Erythroblast (primary cell): Measurements from ENCODE around the gene STK4.

ENCODE experiments used
- GATA1 ChIP-seq: IDR thresholded peaks from 2 replicates; pipeline ENCODE4 v1.6.1; 2011; ENCODE audit warnings: low read depth, mild to moderate bottlenecking, control low read depth, low read length, moderate library complexity
- POLR2A ChIP-seq: IDR thresholded peaks from 2 replicates; pipeline ENCODE4 v1.6.1; 2011; ENCODE audit warnings: mild to moderate bottlenecking, low read length

GRCh38 chr20:44990957-44991356 lies 24.6 kb downstream of the STK4 start:
- no peak for TF ChIP-seq POLR2A
- no peak for TF ChIP-seq GATA1
